Ramos (cell line): ENCODE results near the gene HMBS.
"Not testable (repeated sequence)": the region's sequence is repeated elsewhere in the genome, so short reads cannot be mapped to it uniquely, and the experiment has no call there.

Source experiments
- in situ Hi-C: fragments of 300-500 bp; cut with MboI; formaldehyde crosslinking; loops from one replicate; pipeline ENCODE4 v1.14.3; 2022; ENCODE audit warnings: low sequenced_read_pairs; ENCODE audit not compliant: unreplicated experiment

HMBS gene

GRCh38 chr11:119100994-119101758, 16.5 kb downstream of the HMBS start:
- in situ Hi-C loops: no loop called here

- in situ Hi-C loops: no loop called here
Measured at GRCh38 chr11:119101759-119102423, 17.2 kb downstream of the HMBS start, which contains the start of gene DPAGT1. Gene DPAGT1, minus strand, starts transcription at chr11:119101853. Its CDS starts 198 bp downstream, at chr11:119101655.

- in situ Hi-C loops: not testable (repeated sequence)
Measured at GRCh38 chr11:119103161-119103664, 18.5 kb downstream of the HMBS start.

GRCh38 chr11:119103793-119104192, 19.1 kb downstream of the HMBS start:
- in situ Hi-C loops: no loop called here

DNA sequence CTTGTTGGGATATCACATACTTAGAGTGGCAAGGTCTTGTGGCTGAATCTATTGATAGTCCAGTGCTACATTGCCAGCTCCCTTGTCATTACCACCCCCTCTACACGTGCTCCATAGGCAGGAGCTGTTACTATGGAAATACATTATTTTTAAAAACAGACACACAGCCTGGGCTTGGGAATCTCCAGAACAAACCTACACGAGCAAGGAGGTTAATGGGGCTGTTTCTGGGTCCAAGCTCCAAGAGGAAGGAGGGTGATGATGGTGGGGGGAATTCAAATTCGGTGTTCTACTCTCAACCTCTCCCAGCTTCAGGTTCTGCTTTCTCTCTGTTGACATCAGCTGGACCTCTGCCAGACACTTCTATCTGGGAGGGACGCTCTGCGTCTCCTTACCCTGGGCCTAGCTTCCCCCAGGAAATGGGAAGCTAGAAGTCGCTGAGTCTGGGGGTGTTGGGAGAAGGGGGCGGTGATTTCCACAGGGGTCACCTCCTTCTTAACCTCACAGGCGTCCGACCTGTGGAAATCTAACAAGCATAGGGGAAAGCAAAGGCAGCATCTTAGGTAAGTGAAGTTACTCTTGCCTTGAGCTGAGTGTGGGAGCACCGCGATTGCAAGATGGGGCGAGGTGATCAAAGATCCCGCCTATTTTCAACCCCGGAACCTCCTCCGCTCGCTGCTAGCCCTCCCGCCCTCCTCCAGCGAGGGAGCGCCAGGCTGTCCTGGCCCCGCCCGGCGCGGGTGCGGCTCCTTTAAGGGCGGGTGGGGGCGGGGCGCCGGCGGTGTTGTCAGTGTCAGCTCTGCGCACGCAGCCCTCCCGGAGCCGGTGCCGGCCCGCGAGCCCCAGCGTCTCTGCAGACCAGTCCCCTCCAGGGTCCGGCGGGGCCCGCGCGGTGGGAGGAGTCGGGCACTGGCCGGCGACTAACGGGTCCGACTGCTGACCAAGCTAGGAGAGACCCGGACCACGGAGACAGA, 22.2 kb downstream of the HMBS start, which contains the start of gene C2CD2L:
Gene C2CD2L (plus strand): TSS at position 781 of the 974 bp plus-strand sequence. CDS start 398 bp downstream, outside the sequence.
- in situ Hi-C loops: no loop called here

DNA sequence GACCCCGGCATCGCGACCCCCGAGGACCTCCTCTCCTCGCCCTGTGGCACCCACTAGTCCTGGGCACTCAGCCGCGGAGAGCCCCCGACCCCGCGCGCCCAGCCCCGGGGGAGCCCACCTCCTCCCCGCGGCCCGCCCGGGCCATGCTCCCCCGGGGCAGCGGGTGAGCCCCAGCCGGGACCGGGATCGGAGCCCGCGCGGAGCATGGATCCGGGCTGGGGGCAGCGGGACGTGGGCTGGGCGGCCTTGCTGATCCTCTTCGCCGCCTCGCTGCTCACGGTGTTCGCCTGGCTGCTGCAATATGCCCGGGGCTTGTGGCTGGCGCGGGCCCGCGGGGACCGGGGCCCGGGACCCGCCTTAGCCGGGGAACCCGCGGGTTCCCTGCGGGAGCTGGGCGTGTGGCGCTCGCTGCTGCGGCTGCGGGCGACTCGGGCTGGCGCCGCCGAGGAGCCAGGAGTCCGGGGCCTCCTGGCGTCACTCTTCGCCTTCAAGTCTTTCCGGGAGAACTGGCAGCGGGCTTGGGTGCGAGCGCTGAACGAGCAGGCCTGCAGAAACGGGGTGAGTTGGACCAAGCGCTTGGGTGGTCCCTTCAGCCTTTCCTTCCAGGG, 23.0 kb downstream of the HMBS start:
- in situ Hi-C loops: no loop called here

DNA sequence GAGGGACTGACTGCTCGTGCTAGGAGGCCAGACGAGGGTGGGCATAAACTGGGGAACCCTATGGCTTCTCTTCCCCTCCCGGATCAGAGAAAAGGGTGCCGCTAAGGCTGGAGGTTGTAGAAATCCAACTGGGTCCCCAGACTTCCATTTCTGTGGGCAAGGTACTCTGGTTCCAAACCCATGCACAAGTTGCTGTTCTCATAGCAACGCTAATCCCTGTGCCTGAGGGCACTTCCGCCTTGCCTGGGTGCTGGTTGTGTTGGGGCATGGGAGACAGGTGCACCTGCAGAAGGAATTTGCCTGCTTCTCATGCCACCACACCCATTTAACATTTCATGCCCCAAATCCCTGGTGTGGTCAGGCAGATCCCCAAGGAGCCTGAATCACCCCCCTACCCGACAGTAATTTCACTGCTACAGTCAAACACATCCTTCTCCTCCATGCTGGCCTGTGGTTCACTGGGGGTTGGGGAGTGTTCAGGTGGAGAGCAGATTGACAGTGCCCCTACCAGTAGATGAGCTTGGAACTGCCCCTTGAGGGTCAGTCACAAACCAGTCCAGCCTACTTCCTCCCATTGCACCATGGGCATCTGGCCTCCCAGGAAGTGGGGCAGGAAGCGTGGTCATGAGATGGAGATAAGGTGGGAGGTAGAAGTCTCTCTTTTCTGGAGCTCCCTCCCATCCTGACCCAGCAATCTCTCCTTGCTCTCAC, 23.6 kb downstream of the HMBS start:
- in situ Hi-C loops: no loop called here

- in situ Hi-C loops: no loop called here
Measured at GRCh38 chr11:119108857-119109221, 24.2 kb downstream of the HMBS start.

DNA sequence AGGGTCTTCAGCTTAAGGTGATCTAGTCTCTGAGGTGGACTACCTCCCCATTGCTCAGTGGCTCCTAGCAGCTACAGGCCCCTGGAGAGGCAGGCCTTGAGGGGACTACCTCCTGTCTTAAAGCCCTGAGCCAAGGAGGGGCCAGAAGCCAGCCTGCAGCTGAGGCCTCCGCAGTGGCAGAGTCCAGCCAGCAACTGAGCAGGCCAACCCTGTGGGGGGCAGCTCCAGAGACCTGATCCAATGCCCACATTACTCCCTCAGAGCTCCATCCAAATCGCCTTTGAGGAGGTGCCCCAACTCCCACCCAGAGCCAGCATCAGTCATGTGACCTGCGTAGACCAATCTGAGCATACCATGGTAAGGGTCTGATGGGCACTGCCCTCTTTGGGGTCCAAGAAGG, 25.2 kb downstream of the HMBS start:
- in situ Hi-C loops: no loop called here

- in situ Hi-C loops: no loop called here
Measured at GRCh38 chr11:119110439-119110838, 25.8 kb downstream of the HMBS start.

- in situ Hi-C loops: no loop called here
Measured at GRCh38 chr11:119111361-119111925, 26.8 kb downstream of the HMBS start.

DNA sequence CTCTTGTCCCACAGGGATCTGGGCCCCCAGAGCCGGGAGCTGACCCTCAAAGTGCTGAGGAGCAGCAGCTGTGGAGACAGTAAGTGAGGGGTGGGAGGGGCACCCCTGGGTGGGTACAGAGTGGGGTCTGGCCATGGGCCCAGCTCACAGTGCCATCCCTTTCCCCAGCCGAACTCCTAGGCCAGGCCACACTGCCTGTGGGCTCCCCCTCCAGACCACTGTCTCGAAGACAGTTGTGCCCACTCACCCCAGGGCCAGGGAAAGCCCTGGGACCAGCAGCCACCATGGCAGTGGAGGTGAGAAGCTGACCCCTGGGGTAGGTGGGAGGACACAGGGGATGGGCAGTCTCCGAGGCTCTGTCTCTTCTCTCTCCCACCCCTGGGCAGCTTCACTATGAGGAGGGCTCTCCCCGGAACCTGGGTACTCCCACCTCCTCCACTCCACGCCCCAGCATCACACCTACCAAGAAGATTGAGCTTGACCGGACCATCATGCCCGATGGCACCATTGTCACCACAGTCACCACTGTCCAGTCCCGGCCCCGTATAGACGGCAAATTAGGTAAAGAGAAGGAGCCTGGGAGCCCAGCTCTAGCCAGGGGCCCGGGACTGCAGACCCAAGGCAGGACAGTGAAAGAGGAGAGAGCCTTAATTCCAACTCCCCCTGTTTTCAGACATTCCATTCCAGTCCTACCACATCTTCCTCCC, 27.8 kb downstream of the HMBS start:
- in situ Hi-C loops: no loop called here

- in situ Hi-C loops: no loop called here
Measured at GRCh38 chr11:119113716-119114115, 29.0 kb downstream of the HMBS start.

DNA sequence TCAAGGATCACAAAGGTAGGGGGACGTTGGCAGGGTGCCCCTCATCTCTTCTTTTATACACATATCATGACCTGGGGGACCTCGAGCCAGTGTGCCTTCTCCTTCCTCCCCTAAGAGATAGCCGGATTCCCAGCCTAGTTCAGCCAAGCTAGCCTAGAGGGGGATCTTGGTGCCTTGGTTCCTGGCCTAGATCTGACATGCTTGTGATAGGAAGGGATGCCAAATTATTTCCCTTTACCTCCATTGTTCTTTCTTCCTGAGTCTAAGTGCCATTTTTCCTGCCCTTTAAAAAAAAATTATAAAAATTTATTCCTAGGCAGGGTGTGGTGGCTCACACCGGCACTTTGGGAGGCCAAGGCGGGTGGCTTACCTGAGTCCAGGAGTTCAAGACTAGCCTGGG, 29.7 kb downstream of the HMBS start:
- in situ Hi-C loops: no loop called here

DNA sequence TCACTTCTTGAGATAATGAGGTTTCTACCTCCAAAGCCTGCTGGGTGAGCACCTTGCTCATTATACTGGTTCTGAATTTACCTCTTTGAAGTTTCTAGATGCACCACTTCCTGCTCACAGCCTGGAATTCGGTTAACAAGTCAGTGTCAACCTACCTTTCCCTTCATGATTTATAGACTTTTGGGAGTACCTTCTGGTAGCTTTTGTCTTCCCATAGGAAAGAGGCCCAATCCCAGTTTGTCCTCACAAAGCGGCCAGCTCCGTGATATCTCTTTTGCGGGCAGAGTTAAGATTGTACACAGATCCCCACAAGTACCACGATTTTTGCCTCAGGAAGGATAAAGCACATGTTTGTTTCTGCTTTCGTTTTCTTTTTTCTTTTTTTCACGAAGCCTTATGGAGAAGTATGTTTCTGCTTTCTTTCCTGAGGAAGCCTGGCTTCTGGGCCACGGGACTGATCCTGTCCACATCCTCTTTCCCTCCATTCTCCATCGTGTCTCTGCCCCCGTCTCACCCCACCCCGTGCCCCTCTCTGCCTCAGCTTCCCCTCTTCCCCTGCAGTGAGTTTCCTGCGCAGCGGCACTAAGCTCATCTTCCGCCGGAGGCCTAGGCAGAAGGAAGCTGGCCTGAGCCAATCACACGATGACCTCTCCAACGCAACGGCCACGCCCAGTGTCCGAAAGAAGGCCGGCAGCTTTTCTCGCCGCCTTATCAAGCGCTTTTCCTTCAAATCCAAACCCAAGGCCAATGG, 31.0 kb downstream of the HMBS start:
- in situ Hi-C loops: no loop called here

DNA sequence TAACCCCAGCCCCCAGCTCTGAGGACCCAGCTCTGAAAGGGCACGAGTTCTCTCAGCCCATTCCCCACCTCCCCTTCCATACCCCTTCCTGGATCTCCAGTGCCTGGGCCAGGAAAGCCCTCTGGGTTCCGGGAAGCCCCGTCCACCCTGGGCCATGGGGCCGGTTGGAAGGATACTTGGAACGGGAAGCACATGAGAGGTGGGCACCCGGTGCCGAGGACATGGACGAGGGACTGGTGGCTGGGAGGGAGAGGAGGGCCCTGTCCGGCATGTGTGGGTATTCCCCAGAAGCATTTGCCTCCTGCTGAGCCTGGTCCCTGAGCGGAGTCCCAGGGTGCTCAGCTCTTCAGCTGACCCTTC, 31.5 kb downstream of the HMBS start:
- in situ Hi-C loops: no loop called here

DNA sequence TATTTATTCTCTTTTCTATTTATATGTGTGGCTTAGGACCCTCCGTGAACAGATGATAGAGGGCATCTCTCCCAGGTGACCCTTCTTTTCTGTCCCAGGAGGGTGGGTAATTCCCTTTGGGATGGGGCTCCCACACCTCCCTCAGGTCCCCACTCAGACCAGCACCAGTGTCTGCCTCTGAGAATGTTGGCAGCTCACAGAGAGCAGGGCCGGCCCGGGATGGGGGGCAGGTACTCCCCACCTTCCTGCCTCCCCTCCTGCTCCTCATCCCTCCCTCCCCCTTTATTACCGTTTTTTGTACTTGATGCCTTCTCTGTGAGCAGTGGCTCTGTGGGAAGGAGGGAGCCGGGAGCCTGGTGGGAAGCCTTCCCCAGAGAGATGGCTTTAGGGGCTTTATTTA, 31.9 kb downstream of the HMBS start:
- in situ Hi-C loops: no loop called here
